OCI-LY3 (cell line): ENCODE results near the gene MYO5B.
"Not testable (repeated sequence)": the region's sequence is repeated elsewhere in the genome, so short reads cannot be mapped to it uniquely, and the experiment has no call there.

Experiments
- CTCF ChIP-seq: fragments of 200-600, 300-600 bp; sonication (generic); IDR thresholded peaks from 2 replicates; pipeline ENCODE4 v1.5.1; 2014; ENCODE audit warnings: antibody characterized with exemption, low read length, low read depth
- EZH2phosphoT487 ChIP-seq: fragments of 200-600 bp; shearing (Covaris generic); IDR thresholded peaks from 2 replicates; pipeline ENCODE4 v1.6.1; 2018; ENCODE audit warnings: antibody characterized with exemption, mixed run types, low read depth

GRCh38 chr18:50241768-50242167, 46.8 kb upstream of the MYO5B start:
- TF ChIP-seq CTCF, EZH2phosphoT487: not testable (repeated sequence)
